GOT3 (cell line): Measurements from ENCODE around the gene CEP41.

Source experiments
- DNase-seq: peaks from one replicate; lab custom pipeline; 2025; ENCODE audit warnings: mixed read lengths; lab: John Stamatoyannopoulos, UW

CEP41 gene, protein sequence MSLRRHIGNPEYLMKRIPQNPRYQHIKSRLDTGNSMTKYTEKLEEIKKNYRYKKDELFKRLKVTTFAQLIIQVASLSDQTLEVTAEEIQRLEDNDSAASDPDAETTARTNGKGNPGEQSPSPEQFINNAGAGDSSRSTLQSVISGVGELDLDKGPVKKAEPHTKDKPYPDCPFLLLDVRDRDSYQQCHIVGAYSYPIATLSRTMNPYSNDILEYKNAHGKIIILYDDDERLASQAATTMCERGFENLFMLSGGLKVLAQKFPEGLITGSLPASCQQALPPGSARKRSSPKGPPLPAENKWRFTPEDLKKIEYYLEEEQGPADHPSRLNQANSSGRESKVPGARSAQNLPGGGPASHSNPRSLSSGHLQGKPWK

DNA sequence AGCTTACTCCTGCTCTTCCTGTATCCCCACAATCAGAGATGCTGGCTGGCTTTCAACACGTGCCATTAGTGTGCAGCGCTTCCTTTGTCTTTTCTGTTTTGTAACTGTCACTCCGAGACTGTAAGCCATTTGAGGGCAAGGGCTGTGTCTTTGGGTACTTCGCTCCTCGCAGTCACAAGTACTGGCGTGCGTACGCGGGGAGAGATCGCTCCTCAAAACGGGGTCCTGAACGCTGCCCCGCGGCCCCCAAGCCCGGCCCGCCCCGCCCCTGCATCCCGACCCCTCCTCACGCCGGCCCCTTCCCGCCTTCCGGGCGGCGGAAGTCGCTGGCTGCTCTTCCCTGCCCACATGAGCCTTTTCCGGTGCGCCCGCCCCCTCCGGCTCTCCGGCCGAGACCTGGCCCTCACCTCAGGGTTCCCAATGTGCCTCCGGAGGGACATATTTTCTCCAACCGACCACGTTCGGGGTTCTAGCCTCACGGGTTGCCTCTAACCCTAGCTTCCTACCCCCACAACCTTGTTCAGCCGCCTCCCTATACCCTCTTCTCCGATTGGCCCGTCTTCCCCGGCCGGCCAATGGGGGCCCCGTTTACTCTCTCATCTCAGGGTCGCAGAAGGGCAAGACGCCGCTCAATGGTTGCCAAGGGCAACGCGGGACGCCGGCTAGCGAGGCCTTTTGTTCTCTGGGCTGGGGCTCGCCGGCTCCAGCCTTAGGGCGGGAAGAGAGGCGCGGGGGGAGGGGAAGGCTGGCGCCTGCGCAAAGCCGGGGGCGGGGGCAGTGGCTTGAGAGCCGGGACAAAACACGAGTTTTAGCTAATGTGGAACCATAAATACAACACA is at the start of gene CEP41:
Gene CEP41 (minus strand): TSS at position 490 of the 839 bp plus-strand sequence. CDS start 50 bp downstream, at position 440.
- peak; percentile 57 for DNase-seq

DNA sequence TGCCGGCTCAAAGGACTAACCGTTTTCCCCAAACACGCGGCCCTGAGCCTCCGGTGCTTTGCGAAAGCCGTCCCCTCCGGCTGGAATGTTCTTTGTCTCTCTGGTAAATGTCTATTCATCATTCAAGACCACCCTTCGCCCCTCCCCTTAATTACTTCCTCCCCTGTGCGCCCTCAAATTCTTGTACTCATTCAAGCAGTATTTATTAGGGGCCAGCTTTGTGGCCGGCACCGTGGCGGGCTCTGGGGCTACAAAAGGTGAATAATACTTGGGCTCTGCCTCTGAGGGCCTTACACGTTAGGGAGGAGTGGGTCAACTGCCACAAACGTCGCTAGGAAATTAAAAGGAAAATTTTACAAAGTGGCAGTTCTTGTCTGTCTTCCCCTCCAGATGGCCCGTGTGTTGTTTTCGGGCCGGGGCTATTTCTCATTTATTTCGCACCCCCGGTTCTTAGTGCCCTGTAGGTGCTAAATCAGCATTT is 49.5 kb upstream of the CEP41 start:
- no peak for DNase-seq

DNA sequence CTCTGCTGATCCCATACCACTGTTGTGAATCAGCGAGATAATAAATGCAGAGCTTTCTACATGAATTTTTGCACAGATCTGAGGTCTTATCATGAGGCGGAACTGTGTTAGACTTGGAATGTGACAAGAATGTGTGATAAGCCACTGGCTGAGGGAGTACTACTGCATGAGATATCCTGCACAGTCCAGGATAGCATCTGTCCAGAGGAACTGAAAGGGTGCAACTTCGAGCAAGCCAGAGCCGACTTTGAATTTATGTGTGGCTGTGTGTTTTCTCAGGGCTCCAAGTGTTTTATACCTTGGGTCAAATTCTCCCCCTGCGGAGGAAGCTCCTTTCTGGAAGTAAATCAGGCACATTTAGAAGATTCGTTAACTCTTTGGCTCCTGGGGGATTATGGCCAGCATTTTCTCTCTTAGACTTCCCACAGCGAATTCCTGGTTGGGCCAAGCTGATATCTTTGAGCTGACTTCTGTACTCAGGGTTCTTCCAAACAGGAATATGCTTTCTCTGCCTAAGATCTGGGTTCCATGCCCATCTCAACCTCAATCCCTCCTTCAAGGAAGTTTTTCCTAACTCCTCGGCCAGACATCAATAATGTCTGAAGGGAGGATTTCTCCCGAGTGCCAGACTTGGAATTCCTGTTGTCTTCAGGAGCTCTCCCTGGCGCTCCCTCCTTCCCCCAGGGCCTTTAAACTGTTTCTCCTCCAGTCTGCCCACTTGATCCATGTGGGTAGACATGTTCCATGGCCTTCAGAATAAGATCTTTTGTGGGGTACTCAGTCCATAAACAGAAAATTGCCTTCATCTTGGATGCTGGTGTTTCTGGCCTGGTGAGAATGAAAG is 48.5 kb upstream of the CEP41 start:
- no peak for DNase-seq

DNA sequence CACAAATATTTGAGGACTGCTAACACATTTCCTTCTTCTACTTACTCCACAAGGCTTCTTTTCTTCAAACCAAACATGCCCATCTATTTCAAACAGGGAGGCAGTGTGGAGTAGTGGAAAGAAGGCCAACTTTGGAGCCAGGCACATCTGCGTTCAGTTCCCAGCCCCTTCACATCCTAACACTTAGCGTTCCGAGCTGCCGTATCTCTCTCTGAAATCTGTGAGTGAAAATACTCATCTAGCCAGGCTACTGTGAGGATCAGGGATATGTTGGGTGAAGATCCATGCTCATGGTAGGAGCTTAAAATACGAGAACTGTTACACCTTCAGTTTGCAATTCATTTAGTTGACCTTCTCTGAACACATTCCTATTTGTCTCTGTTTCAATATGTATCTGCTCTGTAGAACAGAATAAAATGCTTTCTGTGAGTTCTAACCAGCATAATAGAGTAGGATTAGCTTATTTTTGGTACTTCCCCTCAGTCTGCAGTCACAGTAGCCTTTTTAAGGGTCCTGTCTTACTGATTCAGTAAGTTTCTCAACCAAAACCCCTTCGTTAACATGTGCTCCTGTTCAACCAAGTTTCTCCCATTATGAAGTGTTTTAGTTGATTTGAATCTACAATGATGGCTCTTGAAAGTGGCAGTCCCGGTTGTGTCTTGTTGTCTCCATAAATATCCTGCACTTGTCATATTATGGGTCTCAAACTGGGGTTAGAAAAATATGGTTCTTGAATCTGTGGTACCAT is 47.8 kb upstream of the CEP41 start:
- no peak for DNase-seq

DNA sequence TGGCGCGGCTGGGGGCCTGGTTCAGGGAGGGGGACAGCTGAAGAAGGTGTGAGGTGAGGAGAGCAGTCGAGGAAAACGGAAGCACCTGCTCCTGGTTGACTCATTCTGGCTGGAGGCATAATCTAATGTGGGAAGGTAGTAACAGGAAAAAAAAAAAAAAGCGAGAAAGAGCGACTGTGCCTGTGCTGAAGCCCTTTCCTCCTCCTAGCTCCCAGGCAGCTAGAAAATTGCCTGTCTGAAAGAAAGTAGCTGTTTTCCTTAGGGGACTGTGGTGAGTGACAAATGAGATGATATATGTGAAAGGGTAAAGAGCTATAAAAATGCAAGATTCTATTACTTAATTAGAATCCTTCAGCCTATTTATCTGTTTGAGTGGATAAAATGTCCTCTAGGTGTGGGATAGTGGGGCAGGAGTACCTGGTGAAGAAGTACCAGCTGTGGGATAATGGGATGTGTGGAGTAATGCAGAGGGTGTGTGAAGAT is 46.2 kb upstream of the CEP41 start:
- no peak for DNase-seq

DNA sequence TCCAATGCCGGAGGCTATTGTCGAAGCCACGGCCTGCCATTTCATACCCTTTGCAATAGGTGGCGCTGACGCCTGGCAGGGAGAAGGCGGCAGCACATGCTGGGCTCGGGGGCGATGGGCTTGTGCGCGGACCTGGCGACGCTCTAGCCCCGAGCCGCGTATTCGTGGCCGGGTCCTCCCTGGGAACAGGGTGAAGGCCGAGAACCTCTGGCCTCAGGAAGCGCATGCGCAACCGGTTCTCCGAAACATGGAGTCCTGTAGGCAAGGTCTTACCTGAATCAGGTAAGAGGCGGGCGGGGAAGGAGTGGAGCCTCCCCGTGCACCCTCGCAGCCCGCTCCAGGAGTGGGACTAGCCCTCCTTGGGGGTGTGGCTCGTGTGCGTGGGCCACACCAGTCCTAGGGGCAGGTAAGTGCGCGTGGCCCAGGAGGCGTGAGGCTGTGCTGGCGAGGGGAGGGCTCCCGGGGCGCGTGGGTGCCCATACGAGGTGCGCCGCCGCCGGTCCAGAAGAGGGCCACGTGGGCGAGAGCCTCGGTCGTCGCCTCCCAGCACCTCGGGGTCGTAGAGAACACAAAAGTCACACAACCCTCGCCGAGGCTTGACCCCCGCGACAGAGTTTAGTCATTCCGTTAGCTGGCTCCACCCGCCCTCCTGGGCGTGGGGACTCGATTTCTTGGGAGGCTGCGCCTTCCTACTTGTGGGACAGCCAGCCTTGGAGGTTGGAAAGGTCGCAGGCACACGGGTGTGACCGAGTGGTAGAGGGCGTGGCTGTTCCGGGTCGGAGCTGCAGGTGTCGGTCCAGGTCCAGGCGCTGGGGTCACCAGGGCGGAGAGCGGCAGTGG is 45.5 kb upstream of the CEP41 start:
- DNase-seq, result no peak

DNA sequence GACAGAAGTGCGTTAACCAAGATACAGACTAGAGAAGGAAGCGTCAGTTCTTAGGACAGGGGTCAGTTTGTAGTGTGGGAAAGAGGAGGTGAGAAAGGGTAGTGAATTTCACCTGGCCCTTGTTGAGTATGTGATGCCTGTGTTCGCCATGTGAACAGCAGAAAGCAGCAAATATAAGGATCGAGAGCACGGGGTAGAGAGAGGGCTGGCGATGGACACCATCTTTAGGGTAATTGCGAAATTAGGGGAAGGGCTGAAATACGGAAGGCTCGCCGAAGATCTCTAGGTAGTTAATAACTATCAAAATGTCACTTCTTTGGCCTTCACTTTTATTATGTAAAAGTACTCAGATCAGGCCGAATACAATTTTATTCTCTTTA is 44.9 kb upstream of the CEP41 start:
- DNase-seq, result no peak

DNA sequence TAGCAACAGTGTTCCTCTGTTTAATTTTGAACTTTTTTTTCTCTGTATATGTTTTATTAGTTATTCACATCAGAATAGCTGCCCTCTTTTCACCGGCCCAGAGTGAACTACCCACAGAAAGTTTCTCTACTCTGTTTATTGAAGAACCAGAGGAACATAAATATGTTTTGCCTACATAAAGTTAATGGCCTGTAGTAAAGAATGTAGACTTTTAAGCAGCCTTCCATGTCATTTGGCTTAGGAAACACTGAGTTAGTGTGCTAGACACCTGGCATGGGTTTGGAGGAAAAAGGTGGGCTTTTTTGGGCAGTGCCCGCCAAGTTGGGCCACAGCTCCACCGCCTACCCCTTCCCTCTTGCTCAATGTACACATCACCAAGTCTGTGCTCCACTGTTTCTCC is 42.2 kb upstream of the CEP41 start:
- no peak for DNase-seq

DNA sequence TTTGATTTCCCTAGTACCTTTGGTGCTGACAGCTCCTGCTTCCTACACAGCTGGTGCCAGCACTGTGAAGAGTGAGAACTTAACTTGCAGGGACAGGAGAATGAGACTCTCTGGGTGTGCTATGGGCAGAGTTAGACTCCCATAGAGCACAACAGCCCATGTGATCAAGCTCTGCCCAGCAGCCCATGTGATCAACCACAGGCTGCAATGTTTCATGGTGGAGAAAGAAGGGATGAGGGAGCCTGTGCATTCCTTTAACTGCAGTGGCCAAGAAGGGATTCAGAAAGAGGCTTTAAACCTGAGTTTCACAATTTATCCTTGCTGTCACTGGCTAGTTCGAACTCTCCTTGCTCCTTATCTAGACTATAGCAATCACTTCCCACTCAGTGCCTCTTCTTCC is 41.1 kb upstream of the CEP41 start:
- DNase-seq, result no peak

DNA sequence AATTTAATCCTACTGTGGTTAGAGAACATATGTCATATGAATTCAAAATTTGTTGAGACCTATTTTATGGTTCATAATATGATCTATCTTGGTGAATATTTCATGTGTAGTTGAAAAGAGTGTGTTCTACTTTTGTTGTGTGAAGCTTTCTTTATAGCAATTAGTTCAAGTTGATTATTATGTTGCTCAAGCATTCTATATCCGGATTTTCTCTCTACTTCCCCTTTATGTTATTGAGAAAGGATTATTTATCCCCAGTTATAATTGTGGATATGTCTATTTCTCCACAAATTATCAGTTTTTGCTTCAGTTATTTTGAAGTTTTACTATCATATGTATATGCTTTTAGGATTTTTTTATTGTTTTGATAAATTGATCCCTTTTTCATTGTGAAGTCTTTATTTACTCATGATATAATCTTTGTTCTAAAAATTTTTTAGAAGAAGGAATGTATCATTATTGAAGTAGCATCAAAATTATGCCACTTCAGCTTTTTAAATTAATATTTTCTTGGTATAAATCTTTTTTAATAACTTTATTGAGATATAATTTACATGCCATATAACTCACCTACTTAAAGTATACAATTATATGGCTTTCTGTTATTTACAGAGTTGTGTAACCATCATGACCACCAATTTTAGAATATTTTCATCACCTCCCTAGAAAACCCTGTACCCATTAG is 39.0 kb upstream of the CEP41 start:
- DNase-seq, result no peak

DNA sequence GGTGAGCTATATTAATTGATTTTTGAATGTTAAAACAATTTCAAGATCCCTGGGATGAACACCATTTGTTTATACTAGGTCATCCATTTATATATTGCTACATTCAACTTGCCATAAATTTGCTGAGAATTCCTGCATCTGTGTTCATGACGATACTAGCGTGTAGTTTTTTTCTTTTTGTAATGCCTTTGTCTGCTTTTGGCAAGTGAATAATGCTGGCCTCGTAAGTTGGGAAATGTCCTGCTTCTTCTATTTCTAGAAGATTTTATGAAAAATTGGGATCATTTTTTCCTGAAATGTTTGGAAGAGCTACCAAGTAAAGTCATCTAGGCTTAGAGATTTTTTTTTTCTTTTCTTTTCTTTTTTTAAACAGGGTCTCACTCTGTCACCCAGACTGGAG is 38.2 kb upstream of the CEP41 start:
- DNase-seq, result no peak

DNA sequence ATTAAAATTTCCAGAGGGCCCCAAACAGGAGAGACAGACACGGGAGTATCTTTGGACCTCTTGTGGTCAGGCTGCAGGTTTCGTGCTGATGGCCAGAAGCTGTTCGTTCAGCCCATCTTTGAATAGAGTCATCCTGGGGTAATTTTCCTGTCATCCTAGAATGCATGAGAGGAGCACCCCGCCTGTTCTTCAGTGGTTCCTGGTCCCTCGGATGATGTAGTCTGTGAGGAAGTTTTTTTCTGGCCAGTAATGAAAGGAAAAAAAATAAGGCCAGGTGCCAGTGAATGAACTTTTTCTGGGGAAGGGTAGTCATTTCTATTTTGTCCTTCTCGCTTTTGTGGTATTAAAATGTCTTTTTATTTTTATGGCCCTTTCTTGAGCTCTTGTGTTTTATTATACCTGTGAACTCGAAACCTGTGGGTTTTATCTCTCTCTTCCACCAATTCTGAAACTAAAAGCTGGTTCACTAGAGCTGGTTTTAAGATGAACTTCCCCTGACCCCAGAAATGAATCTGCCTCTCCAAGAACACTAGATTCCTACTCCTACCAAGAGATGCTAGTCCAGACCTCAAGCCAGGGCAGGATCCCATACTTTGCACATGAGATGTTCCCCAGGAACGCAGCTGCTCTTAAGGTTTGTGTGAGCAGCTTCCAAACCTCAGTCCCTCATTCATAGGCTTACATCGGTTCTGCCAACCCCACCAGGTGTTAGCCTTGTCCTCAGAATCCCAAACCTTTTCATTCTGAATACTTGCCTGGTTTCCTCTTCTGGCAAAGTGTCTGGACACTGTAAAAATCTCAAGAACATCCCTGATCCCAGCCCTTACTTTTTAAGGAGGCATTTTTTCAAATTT is 35.7 kb upstream of the CEP41 start:
- DNase-seq, result no peak

DNA sequence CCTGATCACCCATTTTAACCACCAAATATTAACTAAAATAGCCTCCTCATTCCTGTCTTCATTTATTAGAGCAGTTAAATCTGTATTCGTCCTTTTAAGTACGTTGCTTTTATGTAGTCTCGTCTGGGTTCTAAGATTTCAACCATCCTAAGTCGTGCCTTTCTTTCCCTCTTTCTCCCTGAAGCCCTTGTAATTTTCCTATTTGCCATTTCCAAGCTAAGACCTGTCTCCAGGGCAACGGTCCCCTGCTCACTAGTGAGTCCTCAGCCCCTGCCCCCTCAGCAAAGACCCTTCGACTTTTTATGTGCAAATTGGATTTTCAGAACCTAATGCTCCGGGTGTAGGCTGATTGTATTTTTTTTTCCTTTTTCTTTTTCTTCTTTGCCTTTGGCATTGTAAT is 35.0 kb upstream of the CEP41 start:
- no peak for DNase-seq

DNA sequence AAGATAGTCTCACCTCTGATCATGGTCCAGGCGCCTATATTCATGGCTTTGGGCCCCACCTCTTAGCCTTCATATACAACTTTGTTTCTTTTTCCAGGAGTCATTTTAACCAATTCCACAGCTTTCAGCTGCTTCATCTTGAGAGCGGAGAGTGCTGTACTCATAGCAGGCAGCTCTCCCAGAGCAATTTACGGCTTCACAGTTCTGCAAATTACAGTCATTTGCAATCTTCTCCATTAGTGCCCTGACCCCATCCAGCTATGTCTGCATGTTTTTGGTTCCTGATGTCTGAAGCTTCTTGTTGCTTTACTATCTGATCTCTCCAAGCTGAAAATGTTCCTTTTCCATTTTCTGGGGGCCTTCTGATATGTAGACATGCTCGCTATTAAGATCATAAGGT is 33.1 kb upstream of the CEP41 start:
- no peak for DNase-seq

DNA sequence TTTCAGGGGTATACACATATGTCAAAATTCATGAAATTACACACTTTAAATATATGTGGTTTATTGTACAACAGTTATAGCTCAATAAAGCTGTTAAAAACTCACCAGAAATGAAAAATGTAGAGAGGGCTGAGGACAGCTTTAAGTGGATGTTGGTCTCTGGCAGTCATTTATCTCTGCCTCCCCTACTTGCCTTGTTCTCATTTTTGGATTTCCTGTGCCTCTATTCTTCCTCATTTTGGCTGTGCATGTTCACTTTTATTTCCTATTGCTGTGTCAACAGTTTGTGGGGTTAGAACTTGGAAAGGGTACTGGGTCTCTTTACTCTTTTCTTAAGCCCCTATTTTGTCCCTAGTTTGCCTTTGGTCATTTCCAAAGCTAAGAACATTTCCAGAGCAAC is 32.5 kb upstream of the CEP41 start:
- no peak for DNase-seq

DNA sequence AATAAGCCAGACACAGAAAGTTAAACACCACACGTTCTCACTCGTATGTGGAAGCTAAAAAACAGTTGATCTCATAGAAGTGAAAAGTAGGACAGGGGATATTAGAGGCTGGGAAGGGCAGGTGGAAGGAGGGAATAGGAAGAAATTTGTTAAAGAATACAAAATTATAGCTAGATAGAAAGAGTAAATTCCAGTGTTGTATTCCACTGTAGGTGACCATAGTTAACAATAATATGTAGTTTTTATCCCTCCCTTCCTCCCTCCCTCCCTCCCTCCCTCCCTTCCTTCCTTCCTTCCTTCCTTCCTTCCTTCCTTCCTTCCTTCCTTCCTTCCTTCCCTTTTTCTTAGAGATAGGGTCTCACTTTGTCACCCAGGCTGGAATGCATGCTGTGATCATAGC is 31.2 kb upstream of the CEP41 start:
- no peak for DNase-seq

DNA sequence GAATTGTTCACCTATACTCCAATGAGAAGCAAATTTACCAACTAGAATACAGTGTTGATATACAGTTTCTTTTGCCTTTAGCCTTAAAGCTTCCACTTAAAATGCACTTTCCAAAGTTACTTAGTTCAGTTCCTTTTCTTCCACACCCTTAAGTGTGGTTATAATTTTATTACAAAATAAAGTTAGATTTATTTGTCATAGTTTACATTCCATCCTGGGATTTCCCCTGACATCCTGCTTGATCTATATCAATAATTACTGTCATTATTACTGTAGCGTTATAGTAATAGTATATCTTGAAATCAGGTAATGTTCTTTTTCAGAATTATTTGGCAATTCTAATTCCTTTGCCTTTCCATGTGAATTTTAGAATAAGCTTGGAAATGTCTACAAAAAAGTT is 27.8 kb upstream of the CEP41 start:
- DNase-seq, result no peak

DNA sequence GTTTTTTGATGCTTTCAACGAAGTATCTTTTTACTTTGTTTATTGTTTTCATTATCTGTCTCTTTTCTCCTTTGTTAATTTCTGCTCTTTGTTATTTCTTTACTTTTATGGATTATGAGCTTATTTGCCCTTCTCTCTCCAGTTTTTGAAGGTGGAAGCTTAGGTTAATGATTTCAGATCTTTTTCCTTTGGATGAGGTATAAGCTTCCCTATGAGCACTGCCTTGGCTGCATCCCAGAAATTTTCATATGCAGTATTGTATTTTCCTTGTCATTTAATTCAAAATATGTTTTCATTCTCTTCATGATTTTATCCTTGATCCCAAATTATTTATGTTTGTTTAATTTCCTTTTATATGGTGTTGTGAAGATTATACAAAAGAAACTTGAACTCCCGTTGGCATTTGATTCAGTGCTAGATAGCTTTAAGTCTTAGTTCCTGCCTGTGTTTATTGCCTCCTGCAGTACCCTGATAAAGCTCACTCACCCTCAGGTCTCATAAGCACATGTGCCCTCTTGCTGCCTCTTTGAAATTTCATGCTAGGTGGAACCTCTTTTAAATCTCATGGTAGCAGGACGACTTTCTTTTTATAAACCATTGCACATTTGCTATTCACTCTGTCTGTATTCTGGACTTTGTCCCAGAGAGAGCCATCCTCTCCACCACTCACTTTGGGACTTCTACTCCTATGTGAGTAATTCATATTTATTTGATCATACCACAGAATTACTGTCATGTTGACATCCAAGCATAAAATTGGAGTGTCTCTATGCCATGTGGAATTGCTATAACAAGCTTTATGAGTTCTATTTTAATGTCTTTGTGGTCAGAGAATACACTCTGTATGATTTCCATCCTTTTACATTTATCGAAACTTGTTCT is 23.0 kb upstream of the CEP41 start:
- DNase-seq, result no peak
